Osteoblast (primary cell): ENCODE results near the gene DACH2. TPM values are rescaled to one million over a fixed set of nuclear protein-coding genes. Genes with fewer than 3 reads are reported as not detected.

Experiments
- DNase-seq: peaks from one replicate; pipeline ENCODE4 v3.0.0; 2011; ENCODE audit warnings: low spot score, mixed read lengths; ENCODE audit not compliant: insufficient read length; ENCODE audit errors: missing footprints
- H2AFZ ChIP-seq: 2 replicates; pipeline ENCODE4 v1.6.0; 2011; ENCODE audit warnings: mild to moderate bottlenecking, low read length
- H3K27ac ChIP-seq: 2 replicates; pipeline ENCODE4 v1.5.1; 2011; ENCODE audit warnings: mild to moderate bottlenecking, low read depth, low read length, moderate library complexity
- H3K27me3 ChIP-seq: 2 replicates; pipeline ENCODE4 v1.6.0; 2012; ENCODE audit warnings: mild to moderate bottlenecking, control low read depth, inconsistent platforms, low read length, moderate library complexity; ENCODE audit not compliant: insufficient read depth
- H3K36me3 ChIP-seq: 2 replicates; pipeline ENCODE4 v1.5.1; 2011; ENCODE audit warnings: mild to moderate bottlenecking, low read length, control low read depth, moderate library complexity; ENCODE audit not compliant: insufficient read depth
- H3K4me1 ChIP-seq: 2 replicates; pipeline ENCODE4 v1.5.1; 2011; ENCODE audit warnings: mild to moderate bottlenecking, low read length, control low read depth, moderate library complexity; ENCODE audit not compliant: insufficient read depth
- H3K4me2 ChIP-seq: 2 replicates; pipeline ENCODE4 v1.6.0; 2011; ENCODE audit warnings: mild to moderate bottlenecking, low read length; ENCODE audit not compliant: insufficient read depth
- H3K4me3 ChIP-seq: fragments of 200-600 bp; sonication (generic); 3 replicates; pipeline ENCODE4 v1.5.1; 2012; ENCODE audit warnings: mild to moderate bottlenecking, low read length, inconsistent platforms; ENCODE audit not compliant: insufficient read depth
- H3K79me2 ChIP-seq: 2 replicates; pipeline ENCODE4 v1.6.0; 2012; ENCODE audit warnings: mild to moderate bottlenecking, low read length, control low read depth, inconsistent platforms; ENCODE audit not compliant: insufficient read depth
- H3K9me3 ChIP-seq: 2 replicates; pipeline ENCODE4 v1.5.1; 2011; ENCODE audit warnings: low read depth, low read length, control low read depth
- H4K20me1 ChIP-seq: 2 replicates; pipeline ENCODE4 v1.6.0; 2012; ENCODE audit warnings: mild to moderate bottlenecking, low read length, control low read depth; ENCODE audit not compliant: insufficient read depth
- total RNA-seq: library from RNA; depleted of rRNA; stranded (reverse); fragments of >200 nt; gene quantifications from 2 replicates; pipeline ENCODE4 v1.2.3, GENCODE V29; 2012
- TF ChIP-seq, protein P1 (sequence below): IDR thresholded peaks from 2 replicates; pipeline ENCODE4 v1.5.1; 2011; ENCODE audit warnings: mild to moderate bottlenecking, low read depth, low read length, moderate library complexity; ENCODE audit errors: extremely low read depth

Gene DACH2
- total RNA-seq, 1 donor: not detected

DNA sequence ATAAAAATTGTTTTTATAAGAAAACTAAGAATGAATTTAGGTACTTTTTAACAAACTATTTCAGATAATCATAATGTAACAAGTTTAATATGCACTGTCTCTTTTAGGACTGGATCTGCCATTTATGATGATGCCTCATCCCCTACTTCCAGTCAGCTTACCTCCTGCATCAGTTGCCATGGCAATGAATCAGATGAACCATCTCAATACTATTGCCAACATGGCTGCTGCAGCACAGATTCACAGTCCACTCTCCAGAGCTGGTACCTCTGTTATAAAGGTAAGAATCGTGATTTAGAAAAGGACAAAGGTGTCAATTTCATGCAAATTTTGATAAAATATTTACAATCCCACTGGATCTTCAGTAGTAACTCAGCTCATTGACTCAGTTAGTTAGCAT, 566.2 kb downstream of the DACH2 start:
- Histone ChIP-seq H3K4me2 (no peak overlapping the region), H3K4me1 (no peaks in the 10 kb centered on the region), H3K27ac (no peak overlapping the region), H3K36me3 (no peaks in the 10 kb centered on the region), H3K9me3 (no peaks in the 10 kb centered on the region), H2AFZ (no peak overlapping the region), H3K79me2 (no peaks in the 10 kb centered on the region), H3K27me3 (no peaks in the 10 kb centered on the region), H4K20me1 (no peaks in the 10 kb centered on the region), H3K4me3 (no peak overlapping the region)
- no peak for DNase-seq
- TF ChIP-seq, protein P1, sequence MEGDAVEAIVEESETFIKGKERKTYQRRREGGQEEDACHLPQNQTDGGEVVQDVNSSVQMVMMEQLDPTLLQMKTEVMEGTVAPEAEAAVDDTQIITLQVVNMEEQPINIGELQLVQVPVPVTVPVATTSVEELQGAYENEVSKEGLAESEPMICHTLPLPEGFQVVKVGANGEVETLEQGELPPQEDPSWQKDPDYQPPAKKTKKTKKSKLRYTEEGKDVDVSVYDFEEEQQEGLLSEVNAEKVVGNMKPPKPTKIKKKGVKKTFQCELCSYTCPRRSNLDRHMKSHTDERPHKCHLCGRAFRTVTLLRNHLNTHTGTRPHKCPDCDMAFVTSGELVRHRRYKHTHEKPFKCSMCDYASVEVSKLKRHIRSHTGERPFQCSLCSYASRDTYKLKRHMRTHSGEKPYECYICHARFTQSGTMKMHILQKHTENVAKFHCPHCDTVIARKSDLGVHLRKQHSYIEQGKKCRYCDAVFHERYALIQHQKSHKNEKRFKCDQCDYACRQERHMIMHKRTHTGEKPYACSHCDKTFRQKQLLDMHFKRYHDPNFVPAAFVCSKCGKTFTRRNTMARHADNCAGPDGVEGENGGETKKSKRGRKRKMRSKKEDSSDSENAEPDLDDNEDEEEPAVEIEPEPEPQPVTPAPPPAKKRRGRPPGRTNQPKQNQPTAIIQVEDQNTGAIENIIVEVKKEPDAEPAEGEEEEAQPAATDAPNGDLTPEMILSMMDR: no peak

DNA sequence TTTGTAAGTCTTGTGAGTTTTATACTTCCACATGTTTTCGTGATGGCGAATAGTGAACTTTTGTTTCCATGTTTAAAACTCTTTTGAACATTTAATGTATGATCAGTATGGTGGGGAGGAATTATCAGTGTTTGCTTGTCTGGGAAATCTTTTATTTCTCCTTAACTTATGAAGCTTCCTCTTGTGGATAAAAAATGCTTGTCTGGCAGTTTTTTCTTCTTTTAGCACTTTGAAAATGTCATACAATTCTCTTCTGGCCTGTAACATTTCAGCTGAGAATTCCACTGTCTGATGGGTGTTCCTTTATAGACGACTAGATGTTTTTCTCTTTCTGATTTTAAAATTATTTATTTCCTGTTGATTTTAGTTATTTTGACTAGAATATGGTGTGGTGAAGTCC, 576.0 kb downstream of the DACH2 start:
- Histone ChIP-seq H3K79me2 (no peaks in the 10 kb centered on the region), H3K4me1 (no peaks in the 10 kb centered on the region), H3K27me3 (no peaks in the 10 kb centered on the region), H3K36me3 (no peaks in the 10 kb centered on the region), H3K4me2 (no peak overlapping the region), H2AFZ (no peak overlapping the region), H4K20me1 (no peaks in the 10 kb centered on the region), H3K4me3 (no peak overlapping the region), H3K27ac (no peak overlapping the region), H3K9me3 (no peaks in the 10 kb centered on the region)
- TF ChIP-seq, protein P1: no peak
- no peak for DNase-seq

DNA sequence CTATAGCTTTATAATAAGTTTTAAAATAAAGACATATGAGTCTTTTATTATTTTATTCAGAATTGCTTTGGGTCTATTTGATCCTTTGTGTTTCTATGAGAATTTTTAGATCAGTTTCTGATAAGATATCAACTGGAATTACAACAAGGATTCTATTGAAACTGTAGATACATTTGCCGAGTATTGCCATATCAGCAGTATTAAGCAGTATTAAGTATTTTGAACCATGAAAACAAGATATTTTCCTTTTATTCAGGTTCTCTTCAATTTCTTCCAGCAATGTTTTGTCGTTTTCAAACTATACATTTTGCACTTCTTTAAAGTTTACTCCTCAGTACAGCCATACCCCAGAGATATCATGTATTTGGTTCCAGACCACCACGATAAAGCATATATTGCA, 598.8 kb downstream of the DACH2 start:
- Histone ChIP-seq H3K27ac (no peak overlapping the region), H2AFZ (no peak overlapping the region), H4K20me1 (no peaks in the 10 kb centered on the region), H3K27me3 (no peaks in the 10 kb centered on the region), H3K4me3 (no peak overlapping the region), H3K9me3 (no peaks in the 10 kb centered on the region), H3K79me2 (no peaks in the 10 kb centered on the region), H3K36me3 (no peaks in the 10 kb centered on the region), H3K4me1 (no peaks in the 10 kb centered on the region), H3K4me2 (no peak overlapping the region)
- TF ChIP-seq, protein P1: no peak
- DNase-seq: no peak

DNA sequence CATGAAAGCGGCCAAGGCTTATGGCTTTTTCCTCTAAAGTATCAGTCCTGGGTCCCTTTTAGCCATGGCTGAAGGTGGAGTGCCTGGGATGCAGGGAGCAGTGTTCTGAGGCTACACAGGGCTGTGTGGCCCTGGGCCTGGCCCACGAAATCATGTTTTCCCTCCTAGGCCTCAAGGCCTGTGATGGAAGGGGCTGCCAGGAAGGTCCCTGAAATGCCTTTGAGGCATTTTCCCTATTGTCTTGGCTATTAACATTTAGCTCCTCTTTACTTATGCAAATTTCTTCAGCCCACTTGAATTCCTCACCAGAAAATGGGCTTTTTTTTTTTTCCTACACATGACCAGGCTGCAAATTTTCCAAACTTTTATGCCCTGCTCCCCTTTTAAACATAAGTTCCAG, 657.0 kb downstream of the DACH2 start:
- DNase-seq: no peak
- no peak overlapping the region for H3K27ac ChIP-seq
- no peaks in the 10 kb centered on the region for H3K79me2 ChIP-seq
- TF ChIP-seq, protein P1: no peak
- H3K4me1 ChIP-seq: no peaks in the 10 kb centered on the region
- no peaks in the 10 kb centered on the region for H3K36me3 ChIP-seq
- no peak overlapping the region for H3K4me2 ChIP-seq
- no peaks in the 10 kb centered on the region for H4K20me1 ChIP-seq
- no peaks in the 10 kb centered on the region for H3K27me3 ChIP-seq
- H2AFZ ChIP-seq: no peak overlapping the region
- no peaks in the 10 kb centered on the region for H3K9me3 ChIP-seq
- H3K4me3 ChIP-seq: no peak overlapping the region
